Measurements from ENCODE around the gene PAGE4.

DNA sequence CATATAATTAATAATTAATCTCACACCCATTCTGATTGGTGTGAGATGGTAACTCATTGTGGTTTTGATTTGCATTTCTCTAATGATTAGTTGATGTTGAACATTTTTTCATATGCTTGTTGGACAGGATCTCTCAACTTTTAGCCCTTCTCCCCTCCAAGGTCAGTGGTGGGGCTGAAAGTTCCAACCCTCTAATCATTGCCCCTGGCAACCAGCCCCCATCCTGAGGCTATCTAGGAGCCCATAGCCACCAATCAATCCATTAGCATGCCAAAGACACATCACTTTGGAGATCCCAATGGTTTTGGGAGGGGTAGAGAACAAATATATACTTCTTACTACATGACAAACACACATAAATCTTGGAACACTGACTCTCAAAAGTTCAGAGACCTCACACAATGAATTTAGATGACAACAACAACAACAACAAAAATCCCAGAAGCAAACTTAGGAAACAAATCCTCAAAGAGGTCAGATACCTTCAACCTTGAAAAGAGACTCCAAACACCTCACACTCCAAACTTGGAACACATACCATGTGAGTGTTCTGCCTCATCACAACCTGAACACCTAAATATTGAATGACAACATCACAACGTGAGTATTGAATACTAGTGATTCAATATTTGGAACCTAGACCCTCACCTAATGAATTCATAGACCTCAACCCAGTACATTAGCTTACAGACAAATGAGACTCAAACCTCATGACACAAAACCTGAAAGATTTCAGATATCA is 19.0 kb upstream of the PAGE4 start:
- TF ChIP-seq CCNT2 (IDR thresholded peaks at IDR 0.05; ENCODE audit: borderline replicate concordance, extremely low read depth, insufficient read length, low read depth, low read length) (no peak), NR2C1 (IDR thresholded peaks at IDR 0.05) (no peak), NR2C1 (tag; IDR thresholded peaks at IDR 0.05) (no peak), PHF8 (IDR thresholded peaks at IDR 0.05; ENCODE audit: borderline replicate concordance, low read length) (no peak), ZBTB7A (IDR thresholded peaks at IDR 0.05; ENCODE audit: borderline replicate concordance, control insufficient read depth, low read depth, low read length) (no peak)
- TF ChIP-seq, protein P1, sequence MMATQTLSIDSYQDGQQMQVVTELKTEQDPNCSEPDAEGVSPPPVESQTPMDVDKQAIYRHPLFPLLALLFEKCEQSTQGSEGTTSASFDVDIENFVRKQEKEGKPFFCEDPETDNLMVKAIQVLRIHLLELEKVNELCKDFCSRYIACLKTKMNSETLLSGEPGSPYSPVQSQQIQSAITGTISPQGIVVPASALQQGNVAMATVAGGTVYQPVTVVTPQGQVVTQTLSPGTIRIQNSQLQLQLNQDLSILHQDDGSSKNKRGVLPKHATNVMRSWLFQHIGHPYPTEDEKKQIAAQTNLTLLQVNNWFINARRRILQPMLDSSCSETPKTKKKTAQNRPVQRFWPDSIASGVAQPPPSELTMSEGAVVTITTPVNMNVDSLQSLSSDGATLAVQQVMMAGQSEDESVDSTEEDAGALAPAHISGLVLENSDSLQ (IDR thresholded peaks at IDR 0.05), result no peak
